ENCODE data around the gene CDC42BPA. TPM values are rescaled to one million over a fixed set of nuclear protein-coding genes. Genes with fewer than 3 reads are reported as not detected.

The CDC42BPA gene
- total and polyA plus RNA-seq, 2 of the 8 experiments (the other 6 are each of a cell fraction or from before 2014, with no cell fraction given) = 7.1 to 28.5 TPM

- no peaks in the 10 kb centered on the region for H3K27me3 ChIP-seq (replicated peaks in 1 of 4; ENCODE audit: control insufficient read depth in 3 of 4, extremely low read depth in 1 of 4, insufficient read depth in 3 of 4, low read length in 3 of 4)
- FAIRE-seq (no peak), DNase-seq (ENCODE audit: low read depth in 1 of 2, low spot score in 2 of 2) (no peak)
- no peak overlapping the region for H3K56ac ChIP-seq (replicated peaks; ENCODE audit: insufficient read length, low read depth, low read length)
- H2BK15ac ChIP-seq (ENCODE audit: low read length) = no peak overlapping the region
- H2BK120ac ChIP-seq (replicated peaks; ENCODE audit: low read depth, low read length) = no peak overlapping the region
- WGBS, 2 experiments (ENCODE audit: extremely low coverage in 1 of 2, insufficient coverage in 1 of 2, insufficient read length in 1 of 2, insufficient replicate concordance in 2 of 2, low coverage in 1 of 2, low lambda C conversion rate in 2 of 2, missing lambda C conversion rate in 1 of 2) = 93% methylated on average over 6 of the region's 6 CpGs; no CpG with 5 or more reads in 1 of the 2 experiments
- ChIA-PET CTCF (ENCODE audit: partially characterized antibody) (interaction anchor here (0.6 kb wide), 1 partner anchor 637 kb away, joined by 3 read pairs; no protein-coding TSS in a partner anchor), POLR2A (ENCODE audit: partially characterized antibody) (no interaction called here)
- H3K14ac ChIP-seq (ENCODE audit: insufficient read length) = no peak overlapping the region
- H3K18ac ChIP-seq (ENCODE audit: extremely low read depth, low read length) = no peak overlapping the region
- H3K4ac ChIP-seq (replicated peaks; ENCODE audit: insufficient read length, low read depth, low read length) = no peak overlapping the region
- H2BK5ac ChIP-seq (ENCODE audit: low read depth, low read length) = no peak overlapping the region
- H2BK20ac ChIP-seq (ENCODE audit: low read length) = no peak overlapping the region
- H3K79me1 ChIP-seq (ENCODE audit: low read depth, low read length) = peaks cover 2% of the 10 kb centered on the region
- no peaks in the 10 kb centered on the region for H3K9me3 ChIP-seq (ENCODE audit: insufficient read depth in 2 of 2, low read depth in 1 of 2, low read length in 1 of 2)
- H4K20me1 ChIP-seq (replicated peaks in 1 of 2; ENCODE audit: control insufficient read depth in 1 of 2, insufficient read depth in 2 of 2, low read length in 2 of 2) = peaks cover 0 to 2% of the 10 kb centered on the region in 2 experiments
- no peak overlapping the region for H3K9ac ChIP-seq (replicated peaks in 1 of 4; ENCODE audit: extremely low read depth in 1 of 4, low read depth in 3 of 4, low read length in 3 of 4)
- H2BK12ac ChIP-seq (ENCODE audit: low read depth, low read length) = no peak overlapping the region
- no peak overlapping the region for H3K23ac ChIP-seq (ENCODE audit: insufficient read length)
- no peak overlapping the region for H3K27ac ChIP-seq (ENCODE audit: low read depth, low read length)
- no peaks in the 10 kb centered on the region for H3K4me1 ChIP-seq (replicated peaks in 1 of 4; ENCODE audit: control insufficient read depth in 3 of 4, insufficient read depth in 4 of 4, low read length in 3 of 4)
- H3K79me2 ChIP-seq (ENCODE audit: control insufficient read depth in 1 of 2, insufficient read depth in 2 of 2, low read length in 2 of 2) = peaks cover 0 to 93% of the 10 kb centered on the region in 2 experiments; a peak in 3 of 4 replicates
- H4K8ac ChIP-seq (ENCODE audit: extremely low read depth, insufficient read depth, low read length) = no peak overlapping the region
- no peaks in the 10 kb centered on the region for H3K36me3 ChIP-seq (ENCODE audit: control insufficient read depth in 2 of 4, insufficient read depth in 4 of 4, low read length in 3 of 4)
- H3K4me2 ChIP-seq (ENCODE audit: insufficient read depth in 1 of 2, low read depth in 2 of 2, low read length in 2 of 2) = no peak overlapping the region
- no peak overlapping the region for H2AK5ac ChIP-seq (ENCODE audit: low read depth, low read length)
- no peaks in the 10 kb centered on the region; the same call in 1 of the 2 replicates for H3K23me2 ChIP-seq (ENCODE audit: low read depth, low read length)
- no peak overlapping the region for H2AFZ ChIP-seq (ENCODE audit: low read length)
- no peak overlapping the region for H4K91ac ChIP-seq (replicated peaks; ENCODE audit: insufficient read length, low read length)
- no peak for TF ChIP-seq HDAC2 (IDR thresholded peaks at IDR 0.05; ENCODE audit: borderline replicate concordance in 1 of 2, low read depth in 2 of 2, low read length in 2 of 2)
- TF ChIP-seq SIRT6 (IDR thresholded peaks at IDR 0.05; ENCODE audit: low read length) = no peak
- TF ChIP-seq CBX8 (IDR thresholded peaks at IDR 0.05; ENCODE audit: borderline replicate concordance, low read depth, low read length) = no peak
- no peak for TF ChIP-seq BRCA1 (IDR thresholded peaks at IDR 0.05; ENCODE audit: low read depth, low read length)
- no peak for TF ChIP-seq KDM1A (IDR thresholded peaks at IDR 0.05; ENCODE audit: borderline replicate concordance, low read length)
- TF ChIP-seq POLR2AphosphoS5 (IDR thresholded peaks at IDR 0.05; ENCODE audit: low read depth, low read length) = no peak
- no peak overlapping the region for H4K5ac ChIP-seq (ENCODE audit: insufficient read length, low read depth, low read length)
- H3K4me3 ChIP-seq (ENCODE audit: extremely low read depth in 1 of 4, insufficient read depth in 2 of 4, low read depth in 3 of 4, low read length in 4 of 4) = no peak overlapping the region
These were observed 9.6 kb downstream of the CDC42BPA start for GRCh38 chr1:227308367-227309336.

Data from H1 (cell line).